COLO829 (cell line): ENCODE results near the gene PTPRE.

ENCODE experiments used
- DNase-seq: peaks from one replicate; pipeline ENCODE4 v3.0.0; 2012; ENCODE audit warnings: low spot score

Gene PTPRE

DNA sequence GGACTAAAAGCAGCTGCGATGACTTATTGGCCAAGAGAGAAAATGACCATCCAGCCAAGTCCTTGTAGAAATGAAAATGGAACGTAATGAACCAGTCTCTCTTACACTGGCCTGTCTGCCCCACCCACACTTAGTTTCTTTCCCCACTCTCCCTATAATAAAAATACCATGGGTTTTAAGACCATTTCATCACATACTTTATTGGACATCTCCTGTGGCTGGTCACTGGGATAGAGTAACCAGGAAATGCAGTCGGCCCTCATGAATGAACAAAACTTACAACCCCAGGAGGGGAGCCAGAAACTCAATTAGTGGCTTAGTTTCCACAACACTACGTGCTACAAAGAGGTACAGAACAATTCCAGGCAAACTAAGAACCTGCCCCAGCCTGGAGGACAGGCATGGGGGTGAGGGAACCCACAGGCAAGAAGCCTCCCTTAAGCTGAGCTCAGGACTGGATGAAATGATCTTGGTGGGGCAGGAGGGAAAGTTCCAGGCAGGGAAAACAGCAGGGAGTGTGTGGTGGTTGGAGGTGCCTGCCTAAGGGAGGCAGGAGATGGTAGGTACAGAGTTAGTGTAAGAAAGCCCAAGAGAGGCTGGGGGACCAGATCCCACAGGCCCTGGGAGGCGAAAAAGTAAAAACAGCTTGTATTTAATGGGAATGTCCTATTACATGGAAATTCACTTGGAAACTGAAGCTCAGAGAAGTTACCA lies 189.7 kb downstream of the PTPRE start:
- DNase-seq, result no peak

DNA sequence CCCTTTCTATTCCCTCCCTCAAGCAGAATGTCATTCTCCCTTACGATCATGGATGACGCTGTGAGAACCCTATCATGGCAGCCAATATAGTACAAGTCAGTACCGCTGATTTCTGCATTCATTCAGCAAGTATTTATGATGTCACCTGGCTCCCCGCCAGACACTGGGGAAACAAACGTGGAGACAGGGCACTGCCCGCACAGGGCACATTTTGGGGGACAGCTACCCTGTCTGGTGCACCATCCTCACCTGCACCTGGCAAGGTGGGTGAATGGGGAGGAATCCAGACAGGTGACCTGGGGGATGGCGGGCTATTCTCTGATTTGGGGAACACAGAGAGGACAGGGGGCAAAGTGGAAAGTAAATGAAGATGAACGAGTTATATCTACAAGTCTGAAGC lies 190.9 kb downstream of the PTPRE start:
- no peak for DNase-seq

DNA sequence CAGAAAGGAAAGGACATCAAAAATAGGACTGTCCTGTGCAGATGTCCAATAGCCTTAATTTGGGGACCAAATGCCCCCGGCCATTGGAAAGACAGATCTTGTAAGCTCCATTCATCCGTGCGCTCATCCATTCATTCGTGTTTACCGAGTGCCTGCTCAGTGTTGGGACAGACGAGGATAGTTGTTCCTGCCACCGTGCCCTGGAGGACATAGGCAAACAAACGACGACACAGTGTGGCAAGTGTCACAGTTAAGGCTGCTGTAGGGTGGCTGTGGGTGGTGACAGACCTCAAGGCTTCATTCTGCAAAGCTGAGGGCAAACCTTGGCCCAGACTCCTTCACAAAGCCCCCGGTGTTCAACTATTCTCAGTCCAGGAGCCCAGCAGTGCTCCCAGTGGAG lies 191.7 kb downstream of the PTPRE start:
- no peak for DNase-seq

- no peak for DNase-seq
Observed at GRCh38 chr10:128099901-128100300, 193.0 kb downstream of the PTPRE start.

DNA sequence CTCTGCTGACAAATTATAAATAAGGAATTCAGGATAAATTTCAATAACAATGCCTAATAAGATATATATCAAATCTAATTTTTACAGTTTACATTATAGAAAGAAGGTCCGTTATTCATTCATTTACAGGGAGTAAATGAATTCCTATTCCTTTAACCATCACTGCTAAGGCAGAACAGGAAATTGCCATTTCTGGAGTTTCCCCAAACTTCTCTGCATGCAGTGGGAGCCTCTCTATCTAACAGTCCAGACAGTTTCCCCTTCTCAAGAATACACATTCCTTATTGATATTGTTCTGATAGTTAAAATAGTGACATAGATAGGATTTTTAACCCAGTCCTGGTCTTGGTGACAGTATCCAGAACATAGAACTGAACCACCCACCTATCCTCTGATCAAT lies 195.0 kb downstream of the PTPRE start:
- DNase-seq, result no peak

GRCh38 chr10:128102480-128103228 lies 195.8 kb downstream of the PTPRE start:
- no peak for DNase-seq

DNA sequence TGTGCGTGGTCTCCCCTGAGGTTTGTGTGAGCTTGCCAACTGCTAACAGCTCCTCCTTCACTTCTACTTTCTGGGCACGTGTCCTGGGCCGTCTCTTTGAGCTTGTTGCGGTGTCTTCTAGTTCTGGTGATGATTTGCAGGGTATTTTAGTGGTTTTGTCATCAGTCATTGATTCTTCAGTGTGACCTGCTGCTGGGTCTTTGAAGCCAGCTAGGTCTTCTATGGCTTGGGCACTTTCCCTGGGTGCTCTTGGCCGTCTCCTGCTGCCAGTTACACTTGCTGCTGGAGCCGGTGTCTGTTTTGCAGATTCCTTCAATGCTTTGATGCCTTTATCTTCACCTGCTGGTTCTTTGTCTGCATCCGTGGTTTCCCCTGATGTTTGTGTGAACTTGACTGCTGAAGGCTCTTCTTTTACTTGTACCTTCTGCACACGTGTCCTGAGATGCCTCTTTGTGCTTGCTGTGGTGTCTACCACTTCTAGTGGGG lies 196.4 kb downstream of the PTPRE start:
- no peak for DNase-seq

DNA sequence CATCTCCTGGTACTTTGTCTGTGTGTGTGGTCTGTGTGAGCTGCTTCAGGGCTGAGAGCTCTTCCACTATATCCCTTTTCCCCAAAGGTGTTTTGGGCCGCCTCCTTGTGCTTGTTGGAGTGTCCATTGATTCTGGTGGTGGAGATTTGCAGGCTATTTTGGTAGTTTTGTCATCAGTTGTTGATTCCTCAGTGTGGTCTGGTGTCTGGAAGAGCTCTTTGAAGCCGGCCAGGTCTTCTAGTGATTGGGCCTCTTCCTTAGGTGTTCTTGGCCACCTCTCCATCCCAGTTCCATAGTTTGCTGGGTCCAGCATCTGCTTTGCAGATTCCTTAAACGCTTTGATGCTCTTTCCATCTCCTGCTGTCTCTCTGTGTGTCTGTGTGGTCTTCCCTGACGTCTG lies 198.5 kb downstream of the PTPRE start:
- no peak for DNase-seq

GRCh38 chr10:128109707-128110106 lies 202.8 kb downstream of the PTPRE start:
- no peak for DNase-seq

GRCh38 chr10:128110339-128110738 lies 203.4 kb downstream of the PTPRE start:
- no peak for DNase-seq

- no peak for DNase-seq
Observed at GRCh38 chr10:128111696-128112095, 204.8 kb downstream of the PTPRE start.

GRCh38 chr10:128113026-128113425 lies 206.1 kb downstream of the PTPRE start:
- DNase-seq, result no peak

DNA sequence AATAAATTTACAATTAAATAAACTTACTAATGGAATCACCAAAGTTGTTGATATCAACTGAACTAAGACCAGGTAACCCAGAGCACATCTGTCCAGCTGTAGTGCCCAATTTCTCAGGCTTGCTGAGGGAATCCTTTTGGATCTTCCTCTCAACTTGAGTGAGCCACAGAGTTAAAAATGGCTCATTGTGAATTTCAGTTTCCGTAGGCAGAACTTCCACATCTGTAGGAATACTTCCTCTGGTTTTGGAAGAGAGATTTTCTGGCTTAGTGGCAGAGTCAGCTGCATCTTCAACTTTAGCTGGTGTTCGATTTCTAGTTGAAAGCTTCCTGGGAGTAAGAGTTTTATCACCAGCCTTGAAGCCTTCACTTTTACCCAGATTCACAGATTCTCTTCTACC lies 208.0 kb downstream of the PTPRE start:
- no peak for DNase-seq

GRCh38 chr10:128115356-128115755 lies 208.5 kb downstream of the PTPRE start:
- no peak for DNase-seq

GRCh38 chr10:128116187-128116586 lies 209.3 kb downstream of the PTPRE start:
- no peak for DNase-seq

GRCh38 chr10:128116851-128117615 lies 210.1 kb downstream of the PTPRE start:
- DNase-seq, result no peak

DNA sequence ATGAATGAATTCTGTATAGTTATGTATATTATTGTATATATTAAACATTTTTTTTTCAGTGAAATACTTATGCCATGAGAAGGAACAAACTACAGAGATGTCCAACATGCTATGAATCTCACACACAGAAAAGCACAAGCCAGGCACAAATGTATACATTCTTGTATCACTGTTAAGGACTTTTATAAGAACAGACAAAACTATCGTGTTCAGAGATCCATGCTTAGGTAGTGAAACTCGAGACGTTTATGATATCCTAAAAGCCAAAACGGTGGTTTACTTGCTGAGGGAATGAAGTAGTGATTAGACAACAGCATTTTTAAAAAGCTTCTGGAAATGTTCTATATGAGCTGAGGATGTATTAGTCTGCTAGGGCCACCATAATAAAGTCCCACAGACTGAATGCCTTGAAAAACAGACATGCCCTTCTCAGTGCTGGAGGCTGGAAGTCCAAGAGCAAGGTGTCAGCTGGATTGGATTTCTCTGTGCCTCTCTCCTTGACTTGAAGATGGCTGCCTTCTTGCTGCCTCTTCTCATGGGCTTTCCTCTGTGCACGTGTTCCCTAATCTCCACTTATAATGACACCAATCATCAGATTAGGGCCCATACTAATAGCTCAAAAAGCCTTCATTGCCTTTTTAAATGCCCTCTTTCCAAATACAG lies 215.0 kb downstream of the PTPRE start:
- DNase-seq, result no peak

DNA sequence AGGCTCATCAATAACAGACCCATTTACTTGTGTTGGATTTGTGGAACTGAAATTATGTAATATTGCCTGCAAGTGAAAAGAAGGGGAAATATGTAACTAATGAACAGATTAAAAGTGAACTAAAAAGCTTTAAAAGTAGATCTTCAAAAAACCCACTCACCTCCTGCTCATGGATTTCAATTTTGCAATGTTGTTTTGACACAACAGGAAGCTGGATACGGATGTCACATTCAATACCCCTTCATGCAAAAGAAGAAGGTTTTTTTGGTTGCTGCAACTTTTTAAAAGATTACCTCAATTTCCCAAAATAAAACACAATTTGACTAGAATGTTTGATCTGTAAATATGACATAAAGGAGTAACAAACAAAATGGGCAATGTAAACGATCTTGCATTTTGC lies 216.0 kb downstream of the PTPRE start:
- DNase-seq, result no peak

DNA sequence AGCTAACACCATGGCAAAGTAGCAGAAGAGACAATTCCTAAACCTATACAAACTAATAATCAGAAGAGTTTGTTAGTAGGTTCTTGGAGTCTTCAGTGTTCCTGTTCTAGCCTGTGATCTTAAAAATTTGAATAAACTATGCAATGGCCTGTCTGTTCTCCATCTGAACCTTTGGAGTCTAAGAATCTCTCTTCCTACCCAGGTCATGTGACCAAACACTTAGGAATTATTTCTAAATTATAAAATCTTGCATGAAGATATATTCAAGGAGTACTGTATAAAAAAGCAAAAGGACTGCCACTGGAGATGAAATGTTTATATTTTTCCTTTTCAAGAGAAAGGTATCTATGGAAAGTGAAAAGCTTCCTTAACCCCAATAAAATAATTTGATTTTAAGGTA lies 216.9 kb downstream of the PTPRE start:
- DNase-seq, result no peak

- no peak for DNase-seq
Observed at GRCh38 chr10:128124813-128125403, 218.0 kb downstream of the PTPRE start.

GRCh38 chr10:128125416-128125943 lies 218.6 kb downstream of the PTPRE start:
- no peak for DNase-seq
